K562 (cell line): ENCODE measurements around the gene RHEBL1. TPM values are rescaled to one million over a fixed set of nuclear protein-coding genes. Genes with fewer than 3 reads are reported as not detected.

Experiments used
- ASH1L ChIP-seq: fragments of 450-650 bp; IDR thresholded peaks from 2 replicates; pipeline ENCODE4 v1.6.1; 2018; ENCODE audit warnings: borderline replicate concordance, mild to moderate bottlenecking, low read depth; ENCODE audit not compliant: partially characterized antibody
- FOSL1 ChIP-seq: fragments of 200-800 bp; sonication (Bioruptor generic); conservative IDR thresholded peaks from 2 replicates; pipeline ENCODE4 v1.6.1; 2016; ENCODE audit warnings: missing genetic modification characterization, missing compliant biosample characterization
- MAFG ChIP-seq: fragments of 450-650 bp; conservative IDR thresholded peaks from 2 replicates; pipeline ENCODE4 v1.6.1; 2016; ENCODE audit warnings: missing genetic modification characterization, missing compliant biosample characterization
- MXI1 ChIP-seq: IDR thresholded peaks from 2 replicates; pipeline ENCODE4 v1.6.1; 2011; ENCODE audit warnings: low read depth, mild to moderate bottlenecking, improper control_type of control experiment, low read length
- NCOA4 ChIP-seq: fragments of 450-650 bp; IDR thresholded peaks from 2 replicates; pipeline ENCODE4 v1.6.1; 2018; ENCODE audit warnings: mild to moderate bottlenecking; ENCODE audit not compliant: partially characterized antibody
- NFXL1 ChIP-seq: fragments of 450-650 bp; formaldehyde crosslinking; IDR thresholded peaks from 2 replicates; pipeline ENCODE4 v1.4.0; 2021; ENCODE audit warnings: mild to moderate bottlenecking
- PHB2 ChIP-seq: fragments of 450-650 bp; IDR thresholded peaks from 2 replicates; pipeline ENCODE4 v1.6.1; 2017; ENCODE audit warnings: low read depth
- PHTF2 ChIP-seq: fragments of 250-450 bp; sonication (Bioruptor Pico); IDR thresholded peaks from 2 replicates; pipeline ENCODE4 v1.5.0; 2021; ENCODE audit warnings: mild to moderate bottlenecking
- RBM22 ChIP-seq: fragments of 200-400 bp; formaldehyde crosslinking; IDR thresholded peaks from 2 replicates; pipeline ENCODE4 v1.6.1; 2018; ENCODE audit warnings: low read length, low read depth; ENCODE audit not compliant: poor library complexity, severe bottlenecking
- SPI1 ChIP-seq: IDR thresholded peaks from 2 replicates; pipeline ENCODE4 v1.6.1; 2011; ENCODE audit warnings: low read depth, low read length, control low read depth, borderline replicate concordance
- SRF ChIP-seq, 2 experiments: fragments of 250-450, 450-650 bp in 1 of 2; sonication (Bioruptor Pico) in 1 of 2; sonication (generic) in 1 of 2; formaldehyde crosslinking; IDR thresholded peaks; 2 replicates each; pipeline versions ENCODE4 v1.5.0 to v1.5.1; 2020 to 2022; ENCODE audit warnings: mild to moderate bottlenecking in 1 of 2, missing genetic modification reagents in 1 of 2
- TAL1 ChIP-seq: fragments of 450-650 bp; IDR thresholded peaks from 2 replicates; pipeline ENCODE4 v1.6.1; 2016; ENCODE audit warnings: mild to moderate bottlenecking
- TFAM ChIP-seq: fragments of 250-450 bp; sonication (Bioruptor Pico); conservative IDR thresholded peaks from 2 replicates; pipeline ENCODE4 v1.5.0; 2021; ENCODE audit warnings: mild to moderate bottlenecking, moderate library complexity
- ZNF212 ChIP-seq: fragments of 450-650 bp; formaldehyde crosslinking; IDR thresholded peaks from 2 replicates; pipeline ENCODE4 v1.4.0; 2020; ENCODE audit warnings: mild to moderate bottlenecking
- ZNF589 ChIP-seq: fragments of 200-800 bp; sonication (Bioruptor generic); IDR thresholded peaks from 2 replicates; pipeline ENCODE4 v1.6.1; 2016; ENCODE audit warnings: low read depth, missing genetic modification characterization, missing compliant biosample characterization
- ZNF695 ChIP-seq: fragments of 450-650 bp; formaldehyde crosslinking; IDR thresholded peaks from 2 replicates; pipeline ENCODE4 v1.4.0; 2020; ENCODE audit warnings: mild to moderate bottlenecking, moderate library complexity
- ZNF77 ChIP-seq: fragments of 250-450 bp; sonication (Bioruptor Pico); IDR thresholded peaks from 2 replicates; pipeline ENCODE4 v1.5.0; 2020
- polyA plus RNA-seq, 8 experiments: library from polyadenylated mRNA; depleted of rRNA in 4 of 8; stranded (reverse) in 5 of 8; unstranded in 3 of 8; fragments of >200 nt; fragmentation: Nextera tagmentation in 2 of 8; fragmentation: Illumina TruSeq in 1 of 8; extraction: Ambion mirVana in 2 of 8; extraction: Trizol in 1 of 8; gene quantifications; 2 replicates each; pipeline versions ENCODE4 v1.2.1 to v1.2.3, GENCODE V29; 2011 to 2014; ENCODE audit warnings: inconsistent platforms in 1 of 8, missing spikeins in 1 of 8
- total RNA-seq, 7 experiments: library from RNA; depleted of rRNA in 6 of 7; stranded (reverse); fragments of >200 nt in 6 of 7; fragmentation: Illumina TruSeq in 2 of 7; extraction: Trizol in 2 of 7; gene quantifications; 2 replicates each; pipeline versions ENCODE4 v1.2.1 to v1.2.3, GENCODE V29; 2011 to 2021; ENCODE audit warnings: low replicate concordance in 1 of 7
- TF ChIP-seq, protein P1 (sequence below): fragments of 250-450 bp; sonication (Bioruptor Pico); IDR thresholded peaks from 2 replicates; pipeline ENCODE4 v1.5.0; 2022; ENCODE audit warnings: mild to moderate bottlenecking
- TF ChIP-seq, protein P2 (sequence below), 2 experiments: IDR thresholded peaks in 1 of 2; conservative IDR thresholded peaks in 1 of 2; 2 replicates each; pipeline ENCODE4 v1.6.1; 2016; ENCODE audit warnings: low read depth in 2 of 2, mild to moderate bottlenecking in 1 of 2, missing compliant biosample characterization in 1 of 2, missing genetic modification characterization in 1 of 2, moderate library complexity in 1 of 2
- TF ChIP-seq, protein P3 (sequence below): fragments of 250-450 bp; sonication (Bioruptor Pico); IDR thresholded peaks from 2 replicates; pipeline ENCODE4 v1.9.0; 2021; ENCODE audit warnings: mild to moderate bottlenecking
- TF ChIP-seq, protein P4 (sequence below): fragments of 250-450 bp; sonication (Bioruptor Pico); IDR thresholded peaks from 2 replicates; pipeline ENCODE4 v1.8.0; 2022; ENCODE audit warnings: moderate library complexity, mild to moderate bottlenecking, inconsistent platforms
- TF ChIP-seq, protein P5 (sequence below), 2 experiments: fragments of 450-650 bp; IDR thresholded peaks; 2 replicates each; pipeline ENCODE4 v1.6.1; 2016

Gene RHEBL1
- total and polyA plus RNA-seq, 9 of the 15 experiments (the other 6 are each of a cell fraction or from before 2014, with no cell fraction given): 4.3 to 36.1 (median 8.2) TPM

DNA sequence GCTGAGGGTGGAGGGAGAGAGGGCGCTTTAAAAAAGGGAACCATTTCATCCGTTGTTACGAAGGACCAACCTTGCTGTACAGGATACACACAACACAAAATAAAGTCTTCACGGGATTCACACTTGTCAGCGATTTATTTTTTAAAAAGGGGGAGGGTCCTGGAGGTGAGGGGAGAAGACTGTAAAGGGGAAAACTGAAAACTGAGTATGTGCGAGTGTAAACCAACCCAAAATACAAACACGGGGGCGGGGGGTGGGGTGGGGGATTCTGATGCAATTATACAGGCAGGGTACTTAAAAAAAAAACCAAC is 50.7 kb downstream of the RHEBL1 start (continued):
- TF ChIP-seq SRF (CRISPR knock-in tag; IDR thresholded peaks at IDR 0.05) (no peak), ASH1L (no peak), ZNF695 (no peak), NCOA4 (no peak), PHTF2 (CRISPR knock-in tag) (no peak), TFAM (no peak), MXI1 (no peak), ZNF77 (CRISPR knock-in tag) (no peak), TAL1 (no peak), NFXL1 (CRISPR knock-in tag) (no peak), ZNF589 (CRISPR knock-in tag) (peak; percentile 24), PHB2 (no peak), FOSL1 (tag) (peak; percentile 40; the same call in 1 of the 2 replicates), RBM22 (no peak), SPI1 (no peak), MAFG (peak; percentile 51), ZNF212 (CRISPR knock-in tag) (no peak)
- TF ChIP-seq, protein P1, sequence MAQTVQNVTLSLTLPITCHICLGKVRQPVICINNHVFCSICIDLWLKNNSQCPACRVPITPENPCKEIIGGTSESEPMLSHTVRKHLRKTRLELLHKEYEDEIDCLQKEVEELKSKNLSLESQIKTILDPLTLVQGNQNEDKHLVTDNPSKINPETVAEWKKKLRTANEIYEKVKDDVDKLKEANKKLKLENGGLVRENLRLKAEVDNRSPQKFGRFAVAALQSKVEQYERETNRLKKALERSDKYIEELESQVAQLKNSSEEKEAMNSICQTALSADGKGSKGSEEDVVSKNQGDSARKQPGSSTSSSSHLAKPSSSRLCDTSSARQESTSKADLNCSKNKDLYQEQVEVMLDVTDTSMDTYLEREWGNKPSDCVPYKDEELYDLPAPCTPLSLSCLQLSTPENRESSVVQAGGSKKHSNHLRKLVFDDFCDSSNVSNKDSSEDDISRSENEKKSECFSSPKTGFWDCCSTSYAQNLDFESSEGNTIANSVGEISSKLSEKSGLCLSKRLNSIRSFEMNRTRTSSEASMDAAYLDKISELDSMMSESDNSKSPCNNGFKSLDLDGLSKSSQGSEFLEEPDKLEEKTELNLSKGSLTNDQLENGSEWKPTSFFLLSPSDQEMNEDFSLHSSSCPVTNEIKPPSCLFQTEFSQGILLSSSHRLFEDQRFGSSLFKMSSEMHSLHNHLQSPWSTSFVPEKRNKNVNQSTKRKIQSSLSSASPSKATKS (CRISPR knock-in tag): no peak
- TF ChIP-seq, protein P2, sequence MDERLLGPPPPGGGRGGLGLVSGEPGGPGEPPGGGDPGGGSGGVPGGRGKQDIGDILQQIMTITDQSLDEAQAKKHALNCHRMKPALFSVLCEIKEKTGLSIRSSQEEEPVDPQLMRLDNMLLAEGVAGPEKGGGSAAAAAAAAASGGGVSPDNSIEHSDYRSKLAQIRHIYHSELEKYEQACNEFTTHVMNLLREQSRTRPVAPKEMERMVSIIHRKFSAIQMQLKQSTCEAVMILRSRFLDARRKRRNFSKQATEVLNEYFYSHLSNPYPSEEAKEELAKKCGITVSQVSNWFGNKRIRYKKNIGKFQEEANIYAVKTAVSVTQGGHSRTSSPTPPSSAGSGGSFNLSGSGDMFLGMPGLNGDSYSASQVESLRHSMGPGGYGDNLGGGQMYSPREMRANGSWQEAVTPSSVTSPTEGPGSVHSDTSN (CRISPR knock-in tag; IDR thresholded peaks at IDR 0.05; ENCODE audit: low read depth): no peak
- TF ChIP-seq, protein P2 (tag; conservative IDR thresholded peaks at IDR 0.05; ENCODE audit: low read depth): no peak
- TF ChIP-seq, protein P3, sequence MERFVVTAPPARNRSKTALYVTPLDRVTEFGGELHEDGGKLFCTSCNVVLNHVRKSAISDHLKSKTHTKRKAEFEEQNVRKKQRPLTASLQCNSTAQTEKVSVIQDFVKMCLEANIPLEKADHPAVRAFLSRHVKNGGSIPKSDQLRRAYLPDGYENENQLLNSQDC (CRISPR knock-in tag): no peak
- TF ChIP-seq, protein P4, sequence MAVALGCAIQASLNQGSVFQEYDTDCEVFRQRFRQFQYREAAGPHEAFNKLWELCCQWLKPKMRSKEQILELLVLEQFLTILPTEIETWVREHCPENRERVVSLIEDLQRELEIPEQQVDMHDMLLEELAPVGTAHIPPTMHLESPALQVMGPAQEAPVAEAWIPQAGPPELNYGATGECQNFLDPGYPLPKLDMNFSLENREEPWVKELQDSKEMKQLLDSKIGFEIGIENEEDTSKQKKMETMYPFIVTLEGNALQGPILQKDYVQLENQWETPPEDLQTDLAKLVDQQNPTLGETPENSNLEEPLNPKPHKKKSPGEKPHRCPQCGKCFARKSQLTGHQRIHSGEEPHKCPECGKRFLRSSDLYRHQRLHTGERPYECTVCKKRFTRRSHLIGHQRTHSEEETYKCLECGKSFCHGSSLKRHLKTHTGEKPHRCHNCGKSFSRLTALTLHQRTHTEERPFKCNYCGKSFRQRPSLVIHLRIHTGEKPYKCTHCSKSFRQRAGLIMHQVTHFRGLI (CRISPR knock-in tag): no peak
- TF ChIP-seq, protein P5, sequence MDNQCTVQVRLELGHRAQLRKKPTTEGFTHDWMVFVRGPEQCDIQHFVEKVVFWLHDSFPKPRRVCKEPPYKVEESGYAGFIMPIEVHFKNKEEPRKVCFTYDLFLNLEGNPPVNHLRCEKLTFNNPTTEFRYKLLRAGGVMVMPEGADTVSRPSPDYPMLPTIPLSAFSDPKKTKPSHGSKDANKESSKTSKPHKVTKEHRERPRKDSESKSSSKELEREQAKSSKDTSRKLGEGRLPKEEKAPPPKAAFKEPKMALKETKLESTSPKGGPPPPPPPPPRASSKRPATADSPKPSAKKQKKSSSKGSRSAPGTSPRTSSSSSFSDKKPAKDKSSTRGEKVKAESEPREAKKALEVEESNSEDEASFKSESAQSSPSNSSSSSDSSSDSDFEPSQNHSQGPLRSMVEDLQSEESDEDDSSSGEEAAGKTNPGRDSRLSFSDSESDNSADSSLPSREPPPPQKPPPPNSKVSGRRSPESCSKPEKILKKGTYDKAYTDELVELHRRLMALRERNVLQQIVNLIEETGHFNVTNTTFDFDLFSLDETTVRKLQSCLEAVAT (IDR thresholded peaks at IDR 0.05): 0 out of 4 replicates have a peak, but pooled peaks of 1 of the 2 experiments have one; percentile 22
